ENCODE measurements around the gene CDH4. TPM values are rescaled to one million over a fixed set of nuclear protein-coding genes. Genes with fewer than 3 reads are reported as not detected.

CDH4 gene
- polyA plus RNA-seq, 2 donors: 0.02 to 0.05 TPM

- H3K27me3 ChIP-seq (ENCODE audit: control insufficient read depth in 1 of 2, insufficient read depth in 2 of 2, low read length in 2 of 2): no peaks in the 10 kb centered on the region
- H3K27ac ChIP-seq (ENCODE audit: low read depth in 2 of 2, low read length in 1 of 2): no peak overlapping the region
- H3K4me3 ChIP-seq (ENCODE audit: low read depth in 1 of 2, low read length in 2 of 2): no peak overlapping the region
- peaks cover 0 to 7% of the 10 kb centered on the region in 2 donors for H3K9me3 ChIP-seq (ENCODE audit: control insufficient read depth in 2 of 2, insufficient read depth in 1 of 2, low read depth in 1 of 2, low read length in 1 of 2)
- H3K36me3 ChIP-seq (ENCODE audit: control insufficient read depth in 2 of 2, insufficient read depth in 2 of 2, low read length in 1 of 2): no peaks in the 10 kb centered on the region
- no peaks in the 10 kb centered on the region for H3K4me1 ChIP-seq (ENCODE audit: control insufficient read depth in 2 of 2, insufficient read depth in 2 of 2, low read length in 1 of 2)
- WGBS, 2 donors: 77 to 85% methylated on average over 10 of the region's 10 CpGs
Observed at GRCh38 chr20:61621852-61622251, 369.8 kb downstream of the CDH4 start.

GRCh38 chr20:61623451-61623850 is 371.4 kb downstream of the CDH4 start:
- H3K4me3 ChIP-seq (ENCODE audit: low read depth in 1 of 2, low read length in 2 of 2): no peak overlapping the region
- H3K27me3 ChIP-seq (ENCODE audit: control insufficient read depth in 1 of 2, insufficient read depth in 2 of 2, low read length in 2 of 2): no peaks in the 10 kb centered on the region
- 86% methylated on average over 11 of the region's 11 CpGs for WGBS, 2 donors

DNA sequence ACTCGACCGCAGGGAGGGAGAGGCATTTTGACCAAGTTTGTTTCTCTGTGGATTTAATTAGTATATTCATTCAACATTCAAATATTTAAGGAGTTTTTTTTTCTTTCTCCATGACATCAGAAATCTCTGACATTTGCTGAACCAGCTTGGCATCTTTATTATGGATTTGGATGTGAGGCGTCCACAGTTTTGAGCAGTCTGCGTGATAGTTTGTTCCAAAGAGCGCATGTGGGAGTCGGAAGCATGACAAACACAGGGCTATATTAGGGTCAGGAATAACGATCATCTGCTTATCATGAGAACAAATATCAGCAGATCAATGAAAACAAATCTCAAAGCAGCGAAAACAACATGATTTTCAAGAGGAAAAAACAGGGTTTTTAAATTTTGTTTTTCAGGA is 373.2 kb downstream of the CDH4 start:
- Histone ChIP-seq H3K27me3 (ENCODE audit: control insufficient read depth in 1 of 2, insufficient read depth in 2 of 2, low read length in 2 of 2) (no peaks in the 10 kb centered on the region), H3K36me3 (ENCODE audit: control insufficient read depth in 2 of 2, insufficient read depth in 2 of 2, low read length in 1 of 2) (no peaks in the 10 kb centered on the region), H3K9me3 (ENCODE audit: control insufficient read depth in 2 of 2, insufficient read depth in 1 of 2, low read depth in 1 of 2, low read length in 1 of 2) (no peaks in the 10 kb centered on the region), H3K4me3 (ENCODE audit: low read depth in 1 of 2, low read length in 2 of 2) (no peak overlapping the region), H3K27ac (ENCODE audit: low read depth in 2 of 2, low read length in 1 of 2) (no peak overlapping the region), H3K4me1 (ENCODE audit: control insufficient read depth in 2 of 2, insufficient read depth in 2 of 2, low read length in 1 of 2) (peaks cover 0 to 2% of the 10 kb centered on the region in 2 donors)
- WGBS, 2 donors: 79 to 85% methylated on average over 8 of the region's 8 CpGs

More at GRCh38 chr20:61623451-61623850, 371.4 kb downstream of the CDH4 start:
- no peaks in the 10 kb centered on the region for H3K36me3 ChIP-seq (ENCODE audit: control insufficient read depth in 2 of 2, insufficient read depth in 2 of 2, low read length in 1 of 2)
- no peak overlapping the region for H3K27ac ChIP-seq (ENCODE audit: low read depth in 2 of 2, low read length in 1 of 2)
- H3K4me1 ChIP-seq (ENCODE audit: control insufficient read depth in 2 of 2, insufficient read depth in 2 of 2, low read length in 1 of 2): no peaks in the 10 kb centered on the region
- H3K9me3 ChIP-seq (ENCODE audit: control insufficient read depth in 2 of 2, insufficient read depth in 1 of 2, low read depth in 1 of 2, low read length in 1 of 2): peaks cover 0 to 7% of the 10 kb centered on the region in 2 donors

DNA sequence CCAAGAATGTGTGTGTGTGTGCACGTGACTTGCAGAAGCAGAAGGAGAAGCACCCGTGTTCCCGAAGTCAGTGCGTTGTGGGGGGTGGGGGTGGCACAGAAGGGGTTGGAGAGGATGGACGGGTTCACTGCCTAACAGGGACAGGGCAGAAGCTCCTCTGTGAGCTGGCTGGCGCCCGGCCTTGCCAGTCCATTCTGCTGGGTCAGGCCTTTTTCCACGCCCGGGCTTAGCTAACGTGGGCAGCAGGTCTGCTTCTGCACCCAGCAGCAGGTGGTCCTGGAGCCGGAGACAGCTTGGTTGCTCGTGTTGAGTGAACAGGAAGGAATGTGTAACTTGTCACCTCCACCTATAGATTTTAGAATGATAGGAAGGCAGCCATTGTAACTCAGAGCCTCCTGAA is 374.4 kb downstream of the CDH4 start:
- Histone ChIP-seq H3K4me3 (ENCODE audit: low read depth in 1 of 2, low read length in 2 of 2) (no peak overlapping the region), H3K27me3 (ENCODE audit: control insufficient read depth in 1 of 2, insufficient read depth in 2 of 2, low read length in 2 of 2) (no peaks in the 10 kb centered on the region), H3K9me3 (ENCODE audit: control insufficient read depth in 2 of 2, insufficient read depth in 1 of 2, low read depth in 1 of 2, low read length in 1 of 2) (no peaks in the 10 kb centered on the region), H3K27ac (ENCODE audit: low read depth in 2 of 2, low read length in 1 of 2) (no peak overlapping the region), H3K4me1 (ENCODE audit: control insufficient read depth in 2 of 2, insufficient read depth in 2 of 2, low read length in 1 of 2) (peaks cover 0 to 2% of the 10 kb centered on the region in 2 donors), H3K36me3 (ENCODE audit: control insufficient read depth in 2 of 2, insufficient read depth in 2 of 2, low read length in 1 of 2) (no peaks in the 10 kb centered on the region)
- 77 to 80% methylated on average over 12 of the region's 12 CpGs for WGBS, 2 donors

- no peaks in the 10 kb centered on the region for H3K9me3 ChIP-seq (ENCODE audit: control insufficient read depth in 2 of 2, insufficient read depth in 1 of 2, low read depth in 1 of 2, low read length in 1 of 2)
- peaks cover 0 to 2% of the 10 kb centered on the region in 2 donors for H3K4me1 ChIP-seq (ENCODE audit: control insufficient read depth in 2 of 2, insufficient read depth in 2 of 2, low read length in 1 of 2)
- H3K36me3 ChIP-seq (ENCODE audit: control insufficient read depth in 2 of 2, insufficient read depth in 2 of 2, low read length in 1 of 2): no peaks in the 10 kb centered on the region
- WGBS, 2 donors: 75 to 78% methylated on average over 27 of the region's 27 CpGs
- H3K27me3 ChIP-seq (ENCODE audit: control insufficient read depth in 1 of 2, insufficient read depth in 2 of 2, low read length in 2 of 2): no peaks in the 10 kb centered on the region
- no peak overlapping the region for H3K4me3 ChIP-seq (ENCODE audit: low read depth in 1 of 2, low read length in 2 of 2)
- no peak overlapping the region for H3K27ac ChIP-seq (ENCODE audit: low read depth in 2 of 2, low read length in 1 of 2)
Observed at GRCh38 chr20:61627791-61628415, 375.8 kb downstream of the CDH4 start.

DNA sequence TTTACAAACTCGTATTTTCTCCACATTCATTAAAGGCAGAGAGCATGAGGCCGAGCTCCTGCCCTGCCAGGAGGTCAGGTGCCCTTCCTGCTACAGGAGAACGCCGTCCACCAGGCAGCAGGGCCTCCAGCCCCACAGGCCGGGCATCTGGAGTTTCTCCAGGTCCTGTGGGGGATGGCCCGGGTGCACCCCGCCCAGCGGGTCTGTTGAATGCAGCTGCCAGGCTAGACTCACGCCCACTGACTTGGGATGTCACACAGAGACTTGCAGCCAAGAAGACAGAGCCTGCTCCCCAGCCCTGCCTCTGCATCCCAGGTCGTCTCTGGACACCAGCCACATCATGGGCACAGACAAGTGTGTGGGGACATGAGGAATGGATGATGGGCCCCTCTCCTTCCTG is 376.4 kb downstream of the CDH4 start:
- 30 to 38% methylated on average over 10 of the region's 10 CpGs for WGBS, 2 donors
- H3K36me3 ChIP-seq (ENCODE audit: control insufficient read depth in 2 of 2, insufficient read depth in 2 of 2, low read length in 1 of 2): no peaks in the 10 kb centered on the region
- H3K4me3 ChIP-seq (ENCODE audit: low read depth in 1 of 2, low read length in 2 of 2): no peak overlapping the region
- peaks cover 0 to 2% of the 10 kb centered on the region in 2 donors for H3K4me1 ChIP-seq (ENCODE audit: control insufficient read depth in 2 of 2, insufficient read depth in 2 of 2, low read length in 1 of 2)
- H3K27me3 ChIP-seq (ENCODE audit: control insufficient read depth in 1 of 2, insufficient read depth in 2 of 2, low read length in 2 of 2): no peaks in the 10 kb centered on the region
- no peaks in the 10 kb centered on the region for H3K9me3 ChIP-seq (ENCODE audit: control insufficient read depth in 2 of 2, insufficient read depth in 1 of 2, low read depth in 1 of 2, low read length in 1 of 2)
- no peak overlapping the region for H3K27ac ChIP-seq (ENCODE audit: low read depth in 2 of 2, low read length in 1 of 2)

DNA sequence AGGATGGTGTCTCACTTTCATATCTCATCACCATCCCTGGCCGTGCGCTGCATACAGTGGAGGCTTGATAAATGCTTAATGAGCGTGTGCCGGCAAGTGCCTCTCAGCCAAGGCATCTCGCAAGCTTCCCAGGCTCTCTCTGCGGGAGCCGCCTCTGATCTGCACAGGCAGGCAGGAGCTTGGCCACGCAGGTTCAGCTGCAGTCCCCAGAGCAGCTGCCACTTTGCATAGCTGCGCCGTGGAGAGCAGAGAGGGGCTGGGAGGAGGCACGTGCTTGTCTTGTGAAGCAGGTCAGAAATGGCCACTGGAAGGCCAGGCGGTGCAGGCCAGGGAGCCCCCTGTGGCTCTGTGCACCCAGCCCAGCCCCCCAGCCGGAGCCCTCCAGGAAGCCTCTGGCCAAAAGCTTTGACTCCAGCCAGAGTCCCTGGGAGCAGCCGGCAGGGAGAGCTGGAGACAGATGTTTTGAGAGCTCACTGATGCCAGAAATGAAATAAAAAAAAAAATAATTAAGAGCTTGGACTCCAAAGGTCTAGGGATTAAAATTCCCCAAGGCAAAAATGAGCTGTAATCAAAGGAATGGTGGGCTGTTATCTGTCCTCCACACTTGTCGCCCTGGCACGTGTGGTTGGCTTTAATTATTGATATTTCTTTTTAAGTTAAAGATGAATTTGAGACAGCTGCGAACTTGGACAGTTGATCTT is 377.0 kb downstream of the CDH4 start:
- H3K4me3 ChIP-seq (ENCODE audit: low read depth in 1 of 2, low read length in 2 of 2): no peak overlapping the region
- no peaks in the 10 kb centered on the region for H3K36me3 ChIP-seq (ENCODE audit: control insufficient read depth in 2 of 2, insufficient read depth in 2 of 2, low read length in 1 of 2)
- 20 to 25% methylated on average over 17 of the region's 17 CpGs for WGBS, 2 donors
- no peaks in the 10 kb centered on the region for H3K27me3 ChIP-seq (ENCODE audit: control insufficient read depth in 1 of 2, insufficient read depth in 2 of 2, low read length in 2 of 2)
- H3K4me1 ChIP-seq (ENCODE audit: control insufficient read depth in 2 of 2, insufficient read depth in 2 of 2, low read length in 1 of 2): peaks cover 0 to 2% of the 10 kb centered on the region in 2 donors
- H3K9me3 ChIP-seq (ENCODE audit: control insufficient read depth in 2 of 2, insufficient read depth in 1 of 2, low read depth in 1 of 2, low read length in 1 of 2): no peaks in the 10 kb centered on the region
- H3K27ac ChIP-seq (ENCODE audit: low read depth in 2 of 2, low read length in 1 of 2): no peak overlapping the region

DNA sequence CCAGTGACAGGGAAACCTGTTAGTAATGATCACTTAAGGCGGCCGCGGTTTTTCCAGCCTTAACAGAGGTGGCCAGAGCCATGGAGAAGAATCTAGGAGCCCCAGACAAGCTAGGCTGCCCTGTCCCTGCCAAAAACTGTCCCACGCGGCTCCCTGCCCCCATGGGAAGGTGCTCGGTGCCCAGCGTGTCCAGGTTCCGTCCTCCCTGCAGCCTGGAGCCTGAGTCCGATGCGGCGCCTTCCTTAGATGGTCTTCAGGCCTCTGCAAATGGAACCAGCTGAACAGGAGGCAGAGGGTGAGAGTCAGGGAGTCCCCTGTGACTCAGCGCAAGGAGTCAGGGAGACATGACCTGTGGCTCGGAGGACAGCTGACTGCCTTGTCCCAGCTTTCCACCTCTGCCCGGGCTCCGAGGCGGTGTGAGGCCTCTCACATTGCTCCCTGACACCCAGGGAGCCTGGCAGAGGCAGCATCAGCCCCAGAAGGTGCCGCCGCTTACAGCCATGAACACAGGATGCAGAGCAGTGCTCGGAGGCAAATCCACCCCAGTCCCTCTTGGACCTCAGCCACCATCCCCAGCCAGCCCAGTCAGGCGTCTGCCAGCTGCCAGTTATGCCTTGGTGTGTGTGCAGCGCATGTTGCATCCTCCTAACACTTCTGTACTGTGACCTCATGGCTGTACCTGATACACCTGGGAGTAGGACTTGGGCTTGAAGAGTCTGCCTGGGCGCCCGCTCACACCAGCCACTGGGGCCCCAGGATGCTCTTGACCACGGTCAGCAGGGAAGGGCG is 377.7 kb downstream of the CDH4 start:
- Histone ChIP-seq H3K27me3 (ENCODE audit: control insufficient read depth in 1 of 2, insufficient read depth in 2 of 2, low read length in 2 of 2) (no peaks in the 10 kb centered on the region), H3K36me3 (ENCODE audit: control insufficient read depth in 2 of 2, insufficient read depth in 2 of 2, low read length in 1 of 2) (no peaks in the 10 kb centered on the region), H3K4me1 (ENCODE audit: control insufficient read depth in 2 of 2, insufficient read depth in 2 of 2, low read length in 1 of 2) (peaks cover 0 to 2% of the 10 kb centered on the region in 2 donors), H3K9me3 (ENCODE audit: control insufficient read depth in 2 of 2, insufficient read depth in 1 of 2, low read depth in 1 of 2, low read length in 1 of 2) (no peaks in the 10 kb centered on the region), H3K27ac (ENCODE audit: low read depth in 2 of 2, low read length in 1 of 2) (no peak overlapping the region), H3K4me3 (ENCODE audit: low read depth in 1 of 2, low read length in 2 of 2) (no peak overlapping the region)
- WGBS, 2 donors: 50 to 55% methylated on average over 25 of the region's 25 CpGs

GRCh38 chr20:61630391-61630650 is 378.3 kb downstream of the CDH4 start:
- Histone ChIP-seq H3K36me3 (ENCODE audit: control insufficient read depth in 2 of 2, insufficient read depth in 2 of 2, low read length in 1 of 2) (no peaks in the 10 kb centered on the region), H3K9me3 (ENCODE audit: control insufficient read depth in 2 of 2, insufficient read depth in 1 of 2, low read depth in 1 of 2, low read length in 1 of 2) (no peaks in the 10 kb centered on the region), H3K27ac (ENCODE audit: low read depth in 2 of 2, low read length in 1 of 2) (no peak overlapping the region), H3K4me1 (ENCODE audit: control insufficient read depth in 2 of 2, insufficient read depth in 2 of 2, low read length in 1 of 2) (peaks cover 0 to 2% of the 10 kb centered on the region in 2 donors), H3K4me3 (ENCODE audit: low read depth in 1 of 2, low read length in 2 of 2) (no peak overlapping the region), H3K27me3 (ENCODE audit: control insufficient read depth in 1 of 2, insufficient read depth in 2 of 2, low read length in 2 of 2) (no peaks in the 10 kb centered on the region)
- WGBS, 2 donors: 86 to 87% methylated on average over 5 of the region's 5 CpGs
